Thyroid gland (tissue), 4 donors: Measurements from ENCODE around the gene CTSD.

Experiments
- POLR2A ChIP-seq, 2 donors: fragments of 450-650 bp; IDR thresholded peaks; one replicate each; pipeline ENCODE4 v1.6.1; 2017; ENCODE audit warnings: antibody characterized with exemption in 2 of 2, mild to moderate bottlenecking in 2 of 2, moderate library complexity in 1 of 2
- TF ChIP-seq, protein P1 (sequence below), 6 experiments: fragments of 200-600 bp in 3 of 6; fragments of 450-650 bp in 3 of 6; sonication (generic) in 3 of 6; IDR thresholded peaks; one replicate each; pipeline ENCODE4 v1.5.1; 2016 to 2019; ENCODE audit warnings: antibody characterized with exemption in 6 of 6, mild to moderate bottlenecking in 2 of 6, inconsistent platforms in 1 of 6, moderate library complexity in 1 of 6

DNA sequence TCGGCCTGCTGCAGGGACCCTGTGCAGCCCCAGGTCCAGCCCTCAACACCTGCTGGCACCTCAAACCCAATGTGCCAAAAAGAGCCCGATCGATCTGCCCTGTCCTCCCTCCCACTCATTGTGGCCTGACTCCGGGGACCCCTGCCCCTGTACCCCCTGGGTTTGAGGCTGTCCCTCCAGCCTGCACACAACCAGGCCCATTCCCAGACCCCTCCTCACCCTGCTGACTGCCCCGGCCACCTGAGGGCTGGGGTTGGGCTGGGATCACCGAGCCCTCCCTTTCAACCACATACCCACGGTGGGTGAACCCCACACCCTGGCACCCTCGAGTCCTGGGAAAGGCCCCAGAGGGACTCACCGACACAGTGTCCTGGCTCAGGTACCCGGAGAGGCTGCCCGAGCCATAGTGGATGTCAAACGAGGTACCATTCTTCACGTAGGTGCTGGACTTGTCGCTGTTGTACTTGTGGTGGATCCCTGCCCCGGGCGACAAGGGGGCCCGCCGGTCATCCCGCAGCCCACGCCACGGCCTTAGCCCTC is 5.0 kb downstream of the CTSD start:
- TF ChIP-seq POLR2A (IDR thresholded peaks at IDR 0.05) = no peak
- TF ChIP-seq, protein P1, sequence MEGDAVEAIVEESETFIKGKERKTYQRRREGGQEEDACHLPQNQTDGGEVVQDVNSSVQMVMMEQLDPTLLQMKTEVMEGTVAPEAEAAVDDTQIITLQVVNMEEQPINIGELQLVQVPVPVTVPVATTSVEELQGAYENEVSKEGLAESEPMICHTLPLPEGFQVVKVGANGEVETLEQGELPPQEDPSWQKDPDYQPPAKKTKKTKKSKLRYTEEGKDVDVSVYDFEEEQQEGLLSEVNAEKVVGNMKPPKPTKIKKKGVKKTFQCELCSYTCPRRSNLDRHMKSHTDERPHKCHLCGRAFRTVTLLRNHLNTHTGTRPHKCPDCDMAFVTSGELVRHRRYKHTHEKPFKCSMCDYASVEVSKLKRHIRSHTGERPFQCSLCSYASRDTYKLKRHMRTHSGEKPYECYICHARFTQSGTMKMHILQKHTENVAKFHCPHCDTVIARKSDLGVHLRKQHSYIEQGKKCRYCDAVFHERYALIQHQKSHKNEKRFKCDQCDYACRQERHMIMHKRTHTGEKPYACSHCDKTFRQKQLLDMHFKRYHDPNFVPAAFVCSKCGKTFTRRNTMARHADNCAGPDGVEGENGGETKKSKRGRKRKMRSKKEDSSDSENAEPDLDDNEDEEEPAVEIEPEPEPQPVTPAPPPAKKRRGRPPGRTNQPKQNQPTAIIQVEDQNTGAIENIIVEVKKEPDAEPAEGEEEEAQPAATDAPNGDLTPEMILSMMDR (IDR thresholded peaks at IDR 0.05) = no peak
